Non-pigmented ciliary epithelial cell (primary cell): Measurements from ENCODE around the gene NAALADL1.
A peak's percentile ranks its signal among the peaks of the same experiment; 100 is the strongest.

Experiments
- DNase-seq: peaks from one replicate; pipeline ENCODE4 v3.0.0-alpha.2; 2010; ENCODE audit warnings: low read depth

NAALADL1 gene

GRCh38 chr11:65058419-65059054 is at the start of gene NAALADL1:
Gene NAALADL1, minus strand, starts transcription at chr11:65058553. Its CDS starts 32 bp downstream, at chr11:65058521.
- DNase-seq = no peak

- DNase-seq = no peak
Measured at GRCh38 chr11:65107751-65108468, 49.6 kb upstream of the NAALADL1 start.

- no peak for DNase-seq
Measured at GRCh38 chr11:65107078-65107477, 48.7 kb upstream of the NAALADL1 start.

GRCh38 chr11:65104628-65105027 is 46.3 kb upstream of the NAALADL1 start:
- no peak for DNase-seq

GRCh38 chr11:65103476-65103875 is 45.1 kb upstream of the NAALADL1 start:
- DNase-seq = no peak

- DNase-seq = no peak
Measured at GRCh38 chr11:65102142-65103095, 44.1 kb upstream of the NAALADL1 start.

GRCh38 chr11:65100674-65101350 is 42.5 kb upstream of the NAALADL1 start:
- DNase-seq = no peak

- no peak for DNase-seq
Measured at GRCh38 chr11:65096926-65097325, 38.6 kb upstream of the NAALADL1 start.

- peak; percentile 50 for DNase-seq
Measured at GRCh38 chr11:65095974-65096806, 37.8 kb upstream of the NAALADL1 start, which contains the start of gene VPS51. Gene VPS51, plus strand, starts transcription at chr11:65096214. Its CDS starts 37 bp downstream, at chr11:65096251.

- DNase-seq = no peak
Measured at GRCh38 chr11:65095427-65095826, 37.1 kb upstream of the NAALADL1 start.

GRCh38 chr11:65090628-65091027 is 32.3 kb upstream of the NAALADL1 start:
- no peak for DNase-seq

- no peak for DNase-seq
Measured at GRCh38 chr11:65089621-65090020, 31.3 kb upstream of the NAALADL1 start.

- DNase-seq = no peak
Measured at GRCh38 chr11:65087827-65088226, 29.5 kb upstream of the NAALADL1 start.

- DNase-seq = no peak
Measured at GRCh38 chr11:65087216-65087615, 28.9 kb upstream of the NAALADL1 start.

- DNase-seq = no peak
Measured at GRCh38 chr11:65086809-65087208, 28.5 kb upstream of the NAALADL1 start.

GRCh38 chr11:65085446-65085845 is 27.1 kb upstream of the NAALADL1 start:
- no peak for DNase-seq

GRCh38 chr11:65084598-65085375 is 26.4 kb upstream of the NAALADL1 start:
- DNase-seq = no peak

GRCh38 chr11:65083834-65084597 is 25.7 kb upstream of the NAALADL1 start, which contains the start of the genes CDCA5 and ZFPL1:
Gene CDCA5, minus strand, starts transcription at chr11:65084040. Its CDS starts 62 bp downstream, at chr11:65083978.
Gene ZFPL1, plus strand, starts transcription at chr11:65084222. Its CDS starts 477 bp downstream, at chr11:65084699.
- peak; percentile 75 for DNase-seq
